ENCODE data around the gene CACNA2D3. TPM values are rescaled to one million over a fixed set of nuclear protein-coding genes. Genes with fewer than 3 reads are reported as not detected.

Gene CACNA2D3
- total RNA-seq, 4 donors from 2014 or later: 0.83 to 5.0 (median 2.5) TPM

DNA sequence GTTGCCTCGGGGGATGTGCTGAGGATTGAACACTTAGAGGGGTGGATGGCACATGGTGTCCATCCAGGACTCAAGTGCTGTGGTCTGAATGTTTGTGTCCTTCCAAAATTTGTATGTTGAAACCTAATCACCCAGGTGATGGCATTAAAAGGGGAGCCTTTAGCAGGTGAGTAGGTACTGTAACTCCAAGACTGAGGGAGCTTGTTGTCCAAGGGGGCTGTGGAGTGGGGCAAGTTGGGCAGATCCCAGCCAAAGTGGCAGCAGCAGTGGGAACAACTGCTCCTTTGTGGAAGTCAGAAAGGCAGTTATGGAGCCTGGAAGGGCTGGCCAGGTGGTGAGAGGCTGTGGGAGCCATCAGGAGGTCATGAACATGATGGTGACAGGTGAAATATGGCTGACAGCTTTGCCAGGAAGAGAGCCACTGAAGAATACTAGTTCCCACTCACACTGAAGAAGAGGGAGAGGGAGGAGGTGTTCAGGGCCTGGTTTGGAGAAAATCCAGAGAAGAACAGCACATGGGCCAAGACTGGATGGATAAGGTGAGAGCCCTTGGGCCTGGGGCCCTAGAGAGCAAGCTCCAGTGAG lies 385.6 kb downstream of the CACNA2D3 start:
- H3K36me3 ChIP-seq: no peaks in the 10 kb centered on the region
- TF ChIP-seq CTCF (IDR thresholded peaks at IDR 0.05): no peak
- TF ChIP-seq POLR2A (IDR thresholded peaks at IDR 0.05): no peak
- no peak for DNase-seq

DNA sequence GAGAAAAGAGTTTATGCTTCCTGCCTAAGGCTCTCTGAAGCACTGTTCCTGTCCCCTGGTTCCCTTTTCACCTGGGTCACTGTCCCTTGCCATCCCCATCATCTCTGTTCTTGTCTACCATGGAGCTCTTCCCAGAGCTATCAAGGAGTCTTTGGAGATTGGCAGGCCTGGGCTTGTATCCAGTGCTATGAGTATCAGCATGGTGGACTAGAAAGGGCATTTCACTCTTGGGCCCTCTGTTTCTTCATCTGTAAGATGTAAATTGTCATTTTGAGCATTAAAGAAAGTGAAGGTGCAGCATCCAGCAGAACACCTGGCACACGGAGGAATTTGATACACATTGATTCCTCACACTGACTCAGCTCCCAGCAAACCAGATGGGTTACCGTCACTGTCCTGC lies 388.2 kb downstream of the CACNA2D3 start:
- TF ChIP-seq POLR2A (IDR thresholded peaks at IDR 0.05): no peak
- no peak for TF ChIP-seq CTCF (IDR thresholded peaks at IDR 0.05)
- H3K4me1 ChIP-seq: no peaks in the 10 kb centered on the region

More for the DNA sequence above, 385.6 kb downstream of the CACNA2D3 start:
- no peaks in the 10 kb centered on the region for H3K9me3 ChIP-seq
- H3K27me3 ChIP-seq: no peaks in the 10 kb centered on the region
- no peaks in the 10 kb centered on the region for H3K4me1 ChIP-seq
- no peak overlapping the region for H3K4me3 ChIP-seq
- H3K27ac ChIP-seq: no peak overlapping the region
- intact Hi-C loops (cut with DNase I; ENCODE audit: low total_unique reads): no loop called here

DNA sequence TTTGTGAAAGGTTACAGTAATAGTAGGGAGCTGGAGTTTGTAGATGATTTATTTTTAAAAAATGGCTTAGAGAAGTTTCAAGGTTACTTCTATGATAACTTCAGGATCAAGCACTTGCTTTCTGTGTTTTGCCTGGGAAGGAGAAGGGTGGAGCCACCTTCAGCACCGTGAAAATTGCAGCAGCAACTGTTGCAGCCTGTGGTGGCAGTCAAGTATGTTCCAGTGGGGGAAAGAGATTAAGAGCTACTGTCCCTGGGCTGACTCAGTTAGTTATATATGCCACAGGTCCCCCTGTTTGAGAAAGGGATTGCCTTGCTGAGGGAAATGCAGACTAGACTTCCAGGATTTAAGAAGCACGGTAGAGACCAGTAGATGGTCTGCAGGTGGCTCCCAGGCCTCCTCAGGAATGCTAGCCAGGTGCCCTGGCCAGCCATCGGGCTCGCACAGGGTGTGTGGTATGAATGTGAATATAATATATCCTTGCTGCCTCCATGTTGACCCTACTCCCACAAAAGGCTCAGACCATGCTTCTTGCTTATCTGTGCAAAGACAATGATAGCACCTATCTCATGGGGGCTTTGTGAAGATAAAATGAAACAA lies 389.5 kb downstream of the CACNA2D3 start:
- H3K4me3 ChIP-seq: no peak overlapping the region
- no peaks in the 10 kb centered on the region for H3K4me1 ChIP-seq
- TF ChIP-seq CTCF (IDR thresholded peaks at IDR 0.05) (no peak), POLR2A (IDR thresholded peaks at IDR 0.05) (no peak)
- DNase-seq: no peak
- H3K36me3 ChIP-seq: no peaks in the 10 kb centered on the region
- intact Hi-C loops (cut with DNase I; ENCODE audit: low total_unique reads): no loop called here
- H3K27me3 ChIP-seq: no peaks in the 10 kb centered on the region
- H3K9me3 ChIP-seq: no peaks in the 10 kb centered on the region
- H3K27ac ChIP-seq: no peak overlapping the region

More for the DNA sequence above, 388.2 kb downstream of the CACNA2D3 start:
- intact Hi-C loops (cut with DNase I; ENCODE audit: low total_unique reads): no loop called here
- H3K27me3 ChIP-seq: no peaks in the 10 kb centered on the region
- H3K4me3 ChIP-seq: no peak overlapping the region
- no peak for DNase-seq
- no peak overlapping the region for H3K27ac ChIP-seq
- H3K9me3 ChIP-seq: no peaks in the 10 kb centered on the region
- no peaks in the 10 kb centered on the region for H3K36me3 ChIP-seq

- Histone ChIP-seq H3K27me3 (no peaks in the 10 kb centered on the region), H3K27ac (no peak overlapping the region), H3K4me3 (no peak overlapping the region), H3K9me3 (no peaks in the 10 kb centered on the region), H3K4me1 (no peaks in the 10 kb centered on the region), H3K36me3 (no peaks in the 10 kb centered on the region)
- intact Hi-C loops (cut with DNase I; ENCODE audit: low total_unique reads): no loop called here
- TF ChIP-seq CTCF (IDR thresholded peaks at IDR 0.05): no peak
- TF ChIP-seq POLR2A (IDR thresholded peaks at IDR 0.05): no peak
- DNase-seq: no peak
These were observed 391.7 kb downstream of the CACNA2D3 start for GRCh38 chr3:54514006-54514405.

GRCh38 chr3:54514416-54514815 lies 392.1 kb downstream of the CACNA2D3 start:
- Histone ChIP-seq H3K9me3 (no peaks in the 10 kb centered on the region), H3K27ac (no peak overlapping the region), H3K36me3 (no peaks in the 10 kb centered on the region), H3K4me3 (no peak overlapping the region), H3K27me3 (no peaks in the 10 kb centered on the region), H3K4me1 (no peaks in the 10 kb centered on the region)
- no peak for DNase-seq
- TF ChIP-seq POLR2A (IDR thresholded peaks at IDR 0.05): no peak
- no peak for TF ChIP-seq CTCF (IDR thresholded peaks at IDR 0.05)
- intact Hi-C loops (cut with DNase I; ENCODE audit: low total_unique reads): no loop called here

All from uterus (tissue), 4 donors.